Smooth muscle cell (in vitro differentiated cells): ENCODE measurements around the gene ZNHIT3. TPM values are rescaled to one million over a fixed set of nuclear protein-coding genes. Genes with fewer than 3 reads are reported as not detected.

Experiments used
- DNase-seq: peaks from one replicate; lab custom pipeline; 2025; ENCODE audit not compliant: unreplicated experiment; lab: John Stamatoyannopoulos, UW
- H2AFZ ChIP-seq: fragments of 200-600 bp; sonication (generic); 2 replicates; pipeline ENCODE4 v1.6.0; 2016; ENCODE audit warnings: antibody characterized with exemption, low read depth, mild to moderate bottlenecking
- H3F3A ChIP-seq: fragments of 200-600 bp; sonication (generic); 2 replicates; pipeline ENCODE4 v1.6.0; 2017; ENCODE audit warnings: antibody characterized with exemption, low read depth
- H3K27ac ChIP-seq: fragments of 200-600 bp; sonication (generic); 2 replicates; pipeline ENCODE4 v1.5.1; 2016; ENCODE audit warnings: low read depth, mild to moderate bottlenecking
- H3K27me3 ChIP-seq: fragments of 200-600 bp; sonication (generic); 2 replicates; pipeline ENCODE4 v1.6.1; 2016; ENCODE audit warnings: low read depth, mild to moderate bottlenecking
- H3K36me3 ChIP-seq: fragments of 200-600 bp; sonication (generic); 2 replicates; pipeline ENCODE4 v1.5.1; 2016; ENCODE audit warnings: low read depth
- H3K4me1 ChIP-seq: fragments of 200-600 bp; sonication (generic); 2 replicates; pipeline ENCODE4 v1.5.1; 2016; ENCODE audit warnings: low read depth
- H3K4me2 ChIP-seq: fragments of 200-600 bp; sonication (generic); 2 replicates; pipeline ENCODE4 v1.6.0; 2016; ENCODE audit warnings: mild to moderate bottlenecking
- H3K4me3 ChIP-seq: fragments of 200-600 bp; sonication (generic); 2 replicates; pipeline ENCODE4 v1.5.1; 2016; ENCODE audit warnings: mild to moderate bottlenecking
- H3K79me2 ChIP-seq: fragments of 200-600 bp; sonication (generic); 2 replicates; pipeline ENCODE4 v1.6.0; 2016; ENCODE audit warnings: low read depth, mild to moderate bottlenecking
- H3K9ac ChIP-seq: fragments of 200-600 bp; sonication (generic); 2 replicates; pipeline ENCODE4 v1.6.0; 2016; ENCODE audit warnings: low read depth
- H3K9me3 ChIP-seq: fragments of 200-600 bp; sonication (generic); replicated peaks from 2 replicates; pipeline ENCODE4 v1.5.1; 2016; ENCODE audit warnings: low read depth
- H4K20me1 ChIP-seq: fragments of 200-600 bp; sonication (generic); 2 replicates; pipeline ENCODE4 v1.6.0; 2016; ENCODE audit warnings: low read depth
- WGBS: methylation state at CpG from one replicate; pipeline ENCODE4 v1.1.7; 2016; ENCODE audit warnings: low lambda C conversion rate; 5-methylcytosine and 5-hydroxymethylcytosine counted together
- polyA plus RNA-seq: library from polyadenylated mRNA; unstranded; fragments of >200 nt; fragmentation: Nextera tagmentation; extraction: Ambion mirVana; gene quantifications from 2 replicates; pipeline ENCODE4 v1.2.1, GENCODE V29; 2016
- total RNA-seq: library from RNA; depleted of rRNA; stranded (reverse); fragments of >200 nt; gene quantifications from 2 replicates; pipeline ENCODE4 v1.2.3, GENCODE V29; 2014
- TF ChIP-seq, protein P1 (sequence below): fragments of 200-600 bp; sonication (generic); IDR thresholded peaks from 2 replicates; pipeline ENCODE4 v1.5.1; 2017; ENCODE audit warnings: borderline replicate concordance, mild to moderate bottlenecking, antibody characterized with exemption; ENCODE audit not compliant: insufficient read depth, poor library complexity, severe bottlenecking

ZNHIT3 gene
- total and polyA plus RNA-seq, 2 experiments from 2014 or later, result 34.2 to 47.7 TPM

DNA sequence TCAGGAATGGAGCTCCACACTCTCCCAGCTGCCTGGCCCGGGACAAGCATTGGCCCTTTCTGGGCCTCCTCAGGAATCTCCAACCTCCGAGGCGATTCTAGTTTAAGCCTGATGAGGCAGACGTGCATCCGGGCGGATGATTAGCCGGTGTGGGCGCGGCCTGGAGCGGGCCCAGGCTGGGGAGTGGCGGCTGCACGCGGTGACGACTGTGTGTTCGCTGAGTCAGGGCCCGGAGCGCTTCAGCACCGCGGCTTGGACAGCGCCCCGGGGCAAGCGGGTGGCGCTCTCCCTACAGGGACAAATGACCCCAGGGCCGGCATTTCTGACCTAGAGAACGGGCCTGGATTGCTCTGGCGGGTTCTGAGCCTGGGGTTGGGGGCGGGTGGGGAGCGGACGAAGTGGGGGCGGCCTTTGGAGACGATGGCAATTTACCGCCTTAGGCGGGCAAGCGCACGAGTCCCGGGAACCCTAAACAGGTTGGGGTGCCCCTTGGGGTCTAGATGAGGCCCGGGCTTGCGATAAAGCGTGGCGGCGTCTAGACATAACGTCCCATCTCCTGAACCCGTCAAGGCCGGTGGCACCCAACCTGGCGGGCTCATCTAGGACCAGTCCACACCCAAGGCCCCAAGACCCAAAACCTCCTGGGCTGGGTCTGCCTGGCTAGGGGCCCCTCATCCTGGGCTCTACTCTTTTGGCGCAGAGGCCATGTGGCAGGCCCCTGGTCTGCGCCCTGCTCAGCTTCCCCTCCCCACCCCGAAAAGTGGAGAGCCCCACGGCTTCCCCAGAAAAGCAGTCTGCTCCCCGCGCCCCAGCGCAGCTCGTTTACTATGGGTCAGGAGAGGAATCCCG lies 22.3 kb upstream of the ZNHIT3 start:
- no peaks in the 10 kb centered on the region for H3K36me3 ChIP-seq
- peak; percentile 53 for DNase-seq
- H3K79me2 ChIP-seq, result no peaks in the 10 kb centered on the region
- TF ChIP-seq, protein P1, sequence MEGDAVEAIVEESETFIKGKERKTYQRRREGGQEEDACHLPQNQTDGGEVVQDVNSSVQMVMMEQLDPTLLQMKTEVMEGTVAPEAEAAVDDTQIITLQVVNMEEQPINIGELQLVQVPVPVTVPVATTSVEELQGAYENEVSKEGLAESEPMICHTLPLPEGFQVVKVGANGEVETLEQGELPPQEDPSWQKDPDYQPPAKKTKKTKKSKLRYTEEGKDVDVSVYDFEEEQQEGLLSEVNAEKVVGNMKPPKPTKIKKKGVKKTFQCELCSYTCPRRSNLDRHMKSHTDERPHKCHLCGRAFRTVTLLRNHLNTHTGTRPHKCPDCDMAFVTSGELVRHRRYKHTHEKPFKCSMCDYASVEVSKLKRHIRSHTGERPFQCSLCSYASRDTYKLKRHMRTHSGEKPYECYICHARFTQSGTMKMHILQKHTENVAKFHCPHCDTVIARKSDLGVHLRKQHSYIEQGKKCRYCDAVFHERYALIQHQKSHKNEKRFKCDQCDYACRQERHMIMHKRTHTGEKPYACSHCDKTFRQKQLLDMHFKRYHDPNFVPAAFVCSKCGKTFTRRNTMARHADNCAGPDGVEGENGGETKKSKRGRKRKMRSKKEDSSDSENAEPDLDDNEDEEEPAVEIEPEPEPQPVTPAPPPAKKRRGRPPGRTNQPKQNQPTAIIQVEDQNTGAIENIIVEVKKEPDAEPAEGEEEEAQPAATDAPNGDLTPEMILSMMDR, result no peak
- H3K27me3 ChIP-seq, result peaks cover 33% of the 10 kb centered on the region
- H2AFZ ChIP-seq, result no peak overlapping the region
- H3K4me1 ChIP-seq, result no peaks in the 10 kb centered on the region
- no peaks in the 10 kb centered on the region for H4K20me1 ChIP-seq
- 44% methylated on average over 45 of the region's 54 CpGs for WGBS
- no peaks in the 10 kb centered on the region for H3K9me3 ChIP-seq
- peak overlapping the region; percentile 65 for H3K4me2 ChIP-seq
- H3F3A ChIP-seq, result no peaks in the 10 kb centered on the region
- H3K4me3 ChIP-seq, result no peak overlapping the region
- no peak overlapping the region for H3K27ac ChIP-seq
- no peak overlapping the region for H3K9ac ChIP-seq

DNA sequence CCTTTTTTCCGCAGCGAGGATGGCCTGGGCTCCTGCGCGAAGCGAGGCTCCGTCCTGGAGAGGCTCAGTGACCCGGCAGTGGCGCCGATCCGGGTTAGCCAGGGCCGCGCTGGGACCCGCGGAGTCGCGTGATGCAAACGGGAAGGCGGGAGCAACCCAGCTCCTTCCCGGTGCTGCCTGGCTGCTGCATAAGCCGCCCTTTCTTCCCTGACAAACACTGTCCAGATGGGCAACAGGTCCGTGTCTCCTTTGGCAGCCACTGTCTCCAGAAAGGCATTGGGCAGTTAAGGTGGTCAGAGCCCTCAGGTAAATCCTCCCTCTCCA lies 21.8 kb upstream of the ZNHIT3 start:
- H3F3A ChIP-seq, result no peaks in the 10 kb centered on the region
- TF ChIP-seq, protein P1, result no peak
- no peak for DNase-seq
- WGBS, result 63% methylated on average over 21 of the region's 21 CpGs
- no peak overlapping the region for H3K4me3 ChIP-seq
- H3K79me2 ChIP-seq, result no peaks in the 10 kb centered on the region
- no peak overlapping the region for H3K9ac ChIP-seq
- peaks cover 35% of the 10 kb centered on the region for H3K27me3 ChIP-seq
- H3K4me1 ChIP-seq, result no peaks in the 10 kb centered on the region
- H3K36me3 ChIP-seq, result no peaks in the 10 kb centered on the region
- no peaks in the 10 kb centered on the region for H3K9me3 ChIP-seq
- no peak overlapping the region for H2AFZ ChIP-seq
- no peaks in the 10 kb centered on the region for H4K20me1 ChIP-seq
- no peak overlapping the region for H3K4me2 ChIP-seq
- no peak overlapping the region for H3K27ac ChIP-seq

DNA sequence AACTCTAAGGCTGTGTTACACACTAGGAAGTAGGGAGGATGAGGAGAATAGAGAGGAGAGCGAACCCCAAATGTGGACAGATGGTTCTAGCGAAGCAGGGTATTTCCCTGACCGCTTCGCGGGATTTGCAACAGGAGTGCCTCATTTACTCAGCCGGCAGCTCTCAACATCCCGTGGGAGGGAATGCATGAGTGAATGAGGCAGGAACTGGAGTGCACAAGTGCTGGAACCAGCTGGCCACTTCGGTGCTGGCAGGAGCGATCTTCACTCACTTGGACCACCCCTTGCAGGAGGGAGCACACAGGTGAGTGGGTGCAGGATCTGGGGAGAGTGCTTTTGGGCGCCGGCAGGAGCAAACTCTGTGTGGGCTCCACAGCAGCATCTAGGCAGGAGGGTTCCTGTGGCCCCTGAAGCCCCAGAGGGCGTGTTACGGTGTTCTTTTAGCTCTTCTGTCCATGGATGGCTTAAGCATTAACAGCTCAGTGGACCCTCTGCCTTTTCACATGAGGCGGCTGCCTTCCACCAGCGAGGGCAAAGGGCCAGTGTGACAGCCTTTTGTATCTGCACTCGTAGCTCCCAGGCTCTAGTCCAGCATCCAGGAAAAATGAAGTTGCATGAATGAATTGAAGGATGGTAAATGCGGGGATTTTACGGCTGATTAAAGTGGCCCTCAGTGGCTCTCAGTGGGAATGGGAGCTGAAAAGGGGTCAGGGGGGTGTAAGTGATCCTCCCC lies 17.4 kb upstream of the ZNHIT3 start:
- H3K79me2 ChIP-seq, result no peaks in the 10 kb centered on the region
- H3K36me3 ChIP-seq, result no peaks in the 10 kb centered on the region
- no peaks in the 10 kb centered on the region for H3F3A ChIP-seq
- 74% methylated on average over 18 of the region's 18 CpGs for WGBS
- no peaks in the 10 kb centered on the region for H3K4me1 ChIP-seq
- H2AFZ ChIP-seq, result no peak overlapping the region
- DNase-seq, result no peak
- no peaks in the 10 kb centered on the region for H3K9me3 ChIP-seq
- H4K20me1 ChIP-seq, result no peaks in the 10 kb centered on the region
- no peak overlapping the region for H3K4me3 ChIP-seq
- no peak overlapping the region for H3K9ac ChIP-seq
- no peak overlapping the region for H3K27ac ChIP-seq
- TF ChIP-seq, protein P1, result no peak
- H3K27me3 ChIP-seq, result peaks cover 60% of the 10 kb centered on the region
- H3K4me2 ChIP-seq, result no peak overlapping the region
